Muscle layer of duodenum (tissue), 2 donors: ENCODE results near the gene CYB5R3.
"Not testable (repeated sequence)": the region's sequence is repeated elsewhere in the genome, so short reads cannot be mapped to it uniquely, and the experiment has no call there.

Experiments
- H3K27ac ChIP-seq: one replicate; pipeline ENCODE4 v1.7.0; 2013; ENCODE audit warnings: mild to moderate bottlenecking, low read length
- H3K27me3 ChIP-seq: one replicate; pipeline ENCODE4 v1.7.0; 2013; ENCODE audit warnings: low read depth, mild to moderate bottlenecking, control low read depth, low read length
- H3K36me3 ChIP-seq, 2 donors: one replicate each; pipeline ENCODE4 v1.7.0; 2013; ENCODE audit warnings: low read length in 2 of 2, control low read depth in 1 of 2, mild to moderate bottlenecking in 1 of 2; ENCODE audit not compliant: insufficient read depth in 2 of 2, control insufficient read depth in 1 of 2
- H3K4me1 ChIP-seq, 2 donors: one replicate each; pipeline ENCODE4 v1.7.0; 2013; ENCODE audit warnings: low read length in 2 of 2, mild to moderate bottlenecking in 2 of 2, control low read depth in 1 of 2, moderate library complexity in 1 of 2; ENCODE audit not compliant: insufficient read depth in 2 of 2, control insufficient read depth in 1 of 2
- H3K4me3 ChIP-seq, 2 donors: one replicate each; pipeline ENCODE4 v1.7.0; 2013; ENCODE audit warnings: low read length in 2 of 2, low read depth in 1 of 2, mild to moderate bottlenecking in 1 of 2
- H3K9me3 ChIP-seq, 2 donors: one replicate each; pipeline ENCODE4 v1.7.0; 2013; ENCODE audit warnings: low read length in 2 of 2, control low read depth in 1 of 2, mild to moderate bottlenecking in 1 of 2; ENCODE audit not compliant: control insufficient read depth in 1 of 2
- donor health status: healthy.

Gene CYB5R3

DNA sequence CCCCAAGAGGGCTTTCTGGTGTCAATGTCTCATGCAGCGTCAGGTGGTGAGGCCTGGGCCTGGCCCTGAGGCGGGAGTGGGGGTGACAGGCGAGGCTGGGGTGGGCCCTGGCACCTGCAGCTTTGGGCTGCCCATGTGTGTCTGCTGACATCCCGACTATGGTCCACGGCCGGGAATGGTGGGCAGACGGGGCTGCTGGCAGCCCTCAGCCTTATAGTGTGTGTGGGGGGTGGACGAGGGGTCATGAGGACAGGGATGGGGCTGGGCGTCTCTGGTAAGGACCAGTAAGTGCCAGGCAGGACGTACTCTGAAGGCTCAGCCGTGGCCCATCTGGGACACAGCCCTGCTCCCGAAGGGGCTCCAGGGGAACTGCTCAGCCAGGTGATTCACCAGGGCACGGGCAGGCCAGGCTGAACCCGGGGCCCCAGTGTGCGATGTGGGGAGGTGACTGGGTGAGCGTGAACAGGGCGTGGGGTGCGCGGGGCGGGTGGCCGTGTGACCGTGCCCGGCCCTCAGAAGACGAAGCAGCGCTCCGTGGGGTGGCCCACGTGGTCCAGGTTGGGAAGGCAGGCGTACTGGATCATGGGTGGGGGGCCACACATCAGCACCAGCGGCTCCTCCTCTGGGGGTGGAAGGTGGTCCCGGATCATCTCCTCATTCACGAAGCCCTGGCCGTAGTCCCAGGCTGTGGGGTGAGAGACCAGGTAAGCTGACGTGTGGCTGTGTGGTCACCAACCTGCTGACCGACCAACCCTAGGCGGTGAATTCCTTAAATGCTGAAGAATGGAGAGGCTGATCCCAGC, 29.7 kb downstream of the CYB5R3 start:
- Histone ChIP-seq H3K27ac (no peak overlapping the region), H3K27me3 (no peaks in the 10 kb centered on the region), H3K4me3 (no peak overlapping the region), H3K4me1 (peaks cover 0 to 5% of the 10 kb centered on the region in 2 donors), H3K36me3 (peaks cover 0 to 46% of the 10 kb centered on the region in 2 donors), H3K9me3 (no peaks in the 10 kb centered on the region)

GRCh38 chr22:42617155-42617983, 31.8 kb downstream of the CYB5R3 start:
- no peaks in the 10 kb centered on the region for H3K27me3 ChIP-seq
- H3K4me1 ChIP-seq, result peaks cover 8 to 22% of the 10 kb centered on the region in 2 donors
- H3K36me3 ChIP-seq, result peaks cover 0 to 34% of the 10 kb centered on the region in 2 donors
- H3K4me3 ChIP-seq, result no peak overlapping the region
- H3K27ac ChIP-seq, result no peak overlapping the region
- no peaks in the 10 kb centered on the region for H3K9me3 ChIP-seq

DNA sequence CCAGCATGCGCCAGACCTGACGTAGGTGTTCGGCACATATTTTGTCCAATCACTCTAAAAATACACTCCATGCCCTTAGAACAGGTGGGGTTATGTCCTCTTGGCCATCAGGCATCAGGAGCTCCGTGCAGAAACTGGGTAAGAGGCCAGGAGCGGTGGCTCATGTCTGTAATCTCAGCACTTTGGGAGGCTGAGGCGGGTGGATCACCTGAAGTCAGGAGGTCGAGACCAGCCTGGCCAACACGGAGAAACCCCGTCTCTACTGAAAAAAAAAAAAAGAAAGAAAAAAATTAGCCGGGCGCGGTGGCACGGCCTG, 33.4 kb downstream of the CYB5R3 start:
- Histone ChIP-seq H3K4me3 (peak overlapping the region; percentile 37 to 72), H3K27ac (peak overlapping the region; percentile 98), H3K36me3 (peaks cover 4 to 30% of the 10 kb centered on the region in 2 donors), H3K4me1 (peaks cover 17 to 32% of the 10 kb centered on the region in 2 donors)
- H3K27me3 ChIP-seq, H3K9me3 ChIP-seq: not testable (repeated sequence)

DNA sequence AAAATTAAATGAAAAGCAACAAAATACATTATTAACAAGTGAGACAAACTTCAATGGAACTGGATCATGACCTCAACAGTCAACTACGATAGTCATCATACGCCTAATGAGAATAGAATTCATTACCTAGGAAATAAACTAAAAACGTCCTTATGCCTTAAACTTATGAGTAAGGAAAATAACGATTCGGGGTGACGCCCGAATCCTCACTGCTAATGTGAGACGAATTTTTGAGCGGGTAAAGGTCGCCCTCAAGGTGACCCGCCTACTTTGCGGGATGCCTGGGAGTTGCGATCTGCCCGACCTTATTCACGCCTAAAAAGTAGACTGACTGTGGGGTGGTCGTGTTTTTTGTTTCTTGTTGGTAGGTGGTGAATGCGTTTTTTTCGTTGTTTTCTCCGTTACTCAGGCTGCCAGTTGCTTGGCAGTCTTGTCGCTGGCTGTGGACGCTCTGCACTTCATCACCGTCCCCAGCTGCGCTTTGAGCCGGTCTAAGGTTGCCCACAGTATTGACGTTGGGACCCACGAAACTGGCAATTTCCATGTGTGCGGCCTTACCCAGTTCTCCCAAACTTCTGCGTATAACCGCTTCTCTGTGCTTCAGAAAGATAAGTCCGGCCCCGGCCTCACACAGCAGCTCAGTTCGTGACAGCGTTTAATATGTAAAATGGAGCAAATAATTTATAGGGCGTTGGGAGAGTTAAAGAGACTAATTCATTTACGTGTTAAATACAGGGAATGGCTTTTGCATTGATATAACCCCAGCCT, 33.9 kb downstream of the CYB5R3 start:
- Histone ChIP-seq H3K36me3 (peaks cover 4 to 30% of the 10 kb centered on the region in 2 donors), H3K4me3 (peak overlapping the region; percentile 72 to 76), H3K9me3 (no peaks in the 10 kb centered on the region), H3K27me3 (no peaks in the 10 kb centered on the region), H3K4me1 (peaks cover 20 to 38% of the 10 kb centered on the region in 2 donors), H3K27ac (peak overlapping the region; percentile 98)

DNA sequence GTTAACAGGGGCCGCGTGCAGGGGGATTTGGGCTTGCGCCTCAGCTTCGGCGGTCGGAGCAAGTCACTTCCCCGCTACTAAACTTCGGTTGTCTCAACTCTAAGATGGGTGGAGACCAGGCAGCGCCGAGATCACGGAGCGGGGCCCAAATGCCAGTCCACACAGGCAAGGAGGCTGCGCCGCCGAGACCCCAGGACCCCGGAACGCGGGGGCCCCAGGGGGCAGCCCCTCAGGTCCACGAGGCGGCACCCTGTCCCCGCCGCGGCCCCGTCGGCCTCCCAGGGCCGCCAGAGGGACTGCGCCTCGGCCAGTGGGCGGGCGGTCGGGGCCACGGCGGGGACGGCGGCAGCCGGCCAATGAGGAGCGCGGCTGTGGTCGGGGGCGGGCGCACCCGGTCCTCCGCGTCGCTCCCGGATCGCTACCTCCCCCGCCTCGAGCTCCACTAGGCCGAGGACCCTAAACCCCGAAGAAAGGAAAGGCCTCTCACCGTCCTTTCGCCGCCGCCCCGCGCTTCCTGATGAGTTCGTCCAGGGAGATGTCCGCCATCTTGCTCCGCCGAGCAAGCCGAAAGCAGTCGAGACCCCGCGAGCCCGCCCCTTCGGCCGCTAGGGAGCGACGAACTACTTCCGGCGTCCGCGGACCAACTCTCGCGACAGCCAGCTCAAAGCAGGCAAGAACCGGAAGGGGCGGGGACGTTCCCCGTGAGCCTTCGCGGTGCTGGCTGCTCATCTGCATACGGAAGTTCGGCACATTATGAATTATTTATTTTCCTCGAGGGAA, 34.7 kb downstream of the CYB5R3 start, which contains the start of gene POLDIP3:
Gene POLDIP3 (minus strand): TSS at position 572 of the 780 bp plus-strand sequence. CDS start 26 bp downstream, at position 546.
- Histone ChIP-seq H3K27me3 (no peaks in the 10 kb centered on the region), H3K9me3 (no peaks in the 10 kb centered on the region), H3K4me3 (peak within 1 kb of the TSS; percentile 72 to 76), H3K27ac (peak within 1 kb of the TSS; percentile 98), H3K4me1 (peaks cover 20 to 41% of the 10 kb centered on the region in 2 donors), H3K36me3 (peaks cover 4 to 24% of the 10 kb centered on the region in 2 donors)

- Histone ChIP-seq H3K27ac (peak overlapping the region; percentile 98), H3K9me3 (no peaks in the 10 kb centered on the region), H3K27me3 (no peaks in the 10 kb centered on the region), H3K4me3 (peak overlapping the region; percentile 72 to 76), H3K36me3 (peaks cover 4 to 18% of the 10 kb centered on the region in 2 donors), H3K4me1 (peaks cover 20 to 46% of the 10 kb centered on the region in 2 donors)
Observed at GRCh38 chr22:42613872-42614301, 35.3 kb downstream of the CYB5R3 start.

DNA sequence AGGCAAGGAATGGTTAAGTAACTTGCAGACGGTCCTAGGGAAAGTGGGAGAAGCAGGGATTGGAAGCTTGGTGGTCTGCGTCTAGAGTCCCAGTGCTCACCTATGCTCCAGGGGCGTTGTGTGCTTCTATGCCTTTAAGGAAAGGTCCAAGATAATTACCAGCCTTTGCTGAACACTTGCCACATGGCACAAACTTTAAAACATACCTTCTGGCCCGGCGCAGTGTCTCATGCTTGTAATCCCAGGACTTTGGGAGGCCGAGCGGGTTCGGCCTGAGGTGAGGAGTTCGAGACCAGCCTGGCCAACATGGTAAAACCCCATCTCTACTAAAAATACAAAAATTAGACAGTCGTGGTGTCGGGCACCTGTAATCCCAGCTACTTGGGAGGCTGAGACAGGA, 36.9 kb downstream of the CYB5R3 start:
- peaks cover 20 to 54% of the 10 kb centered on the region in 2 donors for H3K4me1 ChIP-seq
- H3K27ac ChIP-seq, result peak overlapping the region; percentile 2
- H3K9me3 ChIP-seq, result no peaks in the 10 kb centered on the region
- no peaks in the 10 kb centered on the region for H3K27me3 ChIP-seq
- no peak overlapping the region for H3K4me3 ChIP-seq
- H3K36me3 ChIP-seq, result peaks cover 4 to 14% of the 10 kb centered on the region in 2 donors

GRCh38 chr22:42611051-42611450, 38.1 kb downstream of the CYB5R3 start:
- Histone ChIP-seq H3K36me3 (peaks cover 4 to 14% of the 10 kb centered on the region in 2 donors), H3K4me3 (no peak overlapping the region), H3K9me3 (no peaks in the 10 kb centered on the region), H3K4me1 (peaks cover 20 to 54% of the 10 kb centered on the region in 2 donors), H3K27ac (no peak overlapping the region), H3K27me3 (no peaks in the 10 kb centered on the region)

DNA sequence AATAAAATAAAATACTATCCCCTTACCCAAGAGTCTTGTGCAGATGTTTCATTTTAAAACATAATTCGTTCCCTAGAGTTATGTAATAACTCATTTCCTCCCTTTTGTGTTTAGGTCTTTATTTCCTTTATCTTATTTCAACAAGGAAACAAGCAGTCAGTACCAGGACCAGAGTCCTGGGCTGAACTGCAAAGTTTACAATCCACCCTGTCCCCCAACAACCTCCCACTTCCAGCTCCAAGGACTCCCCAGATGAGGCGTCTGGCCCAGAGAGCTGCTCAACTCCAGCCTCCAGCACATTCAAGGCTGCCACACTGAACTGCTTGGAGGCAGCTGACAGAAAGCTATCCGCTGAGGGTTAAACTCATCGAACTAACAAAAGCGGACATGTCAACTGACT, 39.0 kb downstream of the CYB5R3 start:
- Histone ChIP-seq H3K4me1 (peaks cover 20 to 54% of the 10 kb centered on the region in 2 donors), H3K9me3 (no peaks in the 10 kb centered on the region), H3K27me3 (no peaks in the 10 kb centered on the region), H3K36me3 (peaks cover 4 to 14% of the 10 kb centered on the region in 2 donors), H3K27ac (no peak overlapping the region), H3K4me3 (no peak overlapping the region)

DNA sequence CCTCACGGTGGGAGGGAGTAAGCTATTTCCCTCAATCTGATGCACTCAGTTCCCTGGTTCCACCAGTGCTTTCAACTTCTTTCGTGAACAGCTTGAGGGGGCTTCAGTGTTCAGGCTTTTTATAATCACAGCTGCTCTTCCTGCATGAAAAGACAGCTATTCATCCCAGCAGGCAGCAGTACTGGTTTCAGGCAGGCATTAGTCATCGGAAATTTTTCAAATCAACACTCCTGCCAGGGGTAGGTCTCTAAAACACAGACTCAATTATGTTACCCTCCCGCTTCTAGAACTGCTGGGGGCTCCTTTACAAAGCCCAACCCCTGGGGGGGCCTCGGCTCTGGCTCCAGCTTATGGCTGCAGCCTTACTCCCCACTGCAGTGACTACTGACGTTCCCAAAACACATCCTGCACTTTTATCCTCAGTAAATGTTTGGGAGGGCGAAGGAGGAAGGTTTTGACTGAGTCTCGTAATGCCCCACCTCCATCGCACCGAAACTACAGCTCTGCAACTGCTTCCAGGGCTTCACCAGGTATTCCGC, 40.3 kb downstream of the CYB5R3 start:
- H3K27ac ChIP-seq, result peak overlapping the region; percentile 49
- H3K4me1 ChIP-seq, result peaks cover 27 to 59% of the 10 kb centered on the region in 2 donors
- no peaks in the 10 kb centered on the region for H3K27me3 ChIP-seq
- no peaks in the 10 kb centered on the region for H3K9me3 ChIP-seq
- H3K36me3 ChIP-seq, result peaks cover 2 to 4% of the 10 kb centered on the region in 2 donors
- no peak overlapping the region for H3K4me3 ChIP-seq
